Mesodermal cell (in vitro differentiated cells): ENCODE data around the gene GRIA4.

Source experiments
- H3K27ac ChIP-seq: 2 replicates; pipeline ENCODE4 v1.7.0; 2013; ENCODE audit warnings: mild to moderate bottlenecking, low read depth, low read length, moderate library complexity; ENCODE audit not compliant: severe bottlenecking
- H3K36me3 ChIP-seq: 2 replicates; pipeline ENCODE4 v1.7.1; 2013; ENCODE audit warnings: mild to moderate bottlenecking, low read length, moderate library complexity; ENCODE audit not compliant: control insufficient read depth, insufficient read depth
- H3K4me1 ChIP-seq: one replicate; pipeline ENCODE4 v1.7.1; 2013; ENCODE audit warnings: mild to moderate bottlenecking, low read length; ENCODE audit not compliant: insufficient read depth, control insufficient read depth, poor library complexity, severe bottlenecking
- H3K4me3 ChIP-seq: 2 replicates; pipeline ENCODE4 v1.7.0; 2013; ENCODE audit warnings: low read length, control low read depth, mild to moderate bottlenecking; ENCODE audit not compliant: insufficient read depth, poor library complexity, severe bottlenecking; ENCODE audit errors: extremely low read depth
- H3K9me3 ChIP-seq: 2 replicates; pipeline ENCODE4 v1.7.1; 2013; ENCODE audit warnings: mild to moderate bottlenecking, low read length, moderate library complexity; ENCODE audit not compliant: control insufficient read depth
- WGBS, 2 experiments: methylation state at CpG; one replicate each; pipeline ENCODE4 v1.1.5; 2013; ENCODE audit warnings: missing lambda C conversion rate in 2 of 2; ENCODE audit not compliant: insufficient coverage in 2 of 2; 5-methylcytosine and 5-hydroxymethylcytosine counted together

The GRIA4 gene

DNA sequence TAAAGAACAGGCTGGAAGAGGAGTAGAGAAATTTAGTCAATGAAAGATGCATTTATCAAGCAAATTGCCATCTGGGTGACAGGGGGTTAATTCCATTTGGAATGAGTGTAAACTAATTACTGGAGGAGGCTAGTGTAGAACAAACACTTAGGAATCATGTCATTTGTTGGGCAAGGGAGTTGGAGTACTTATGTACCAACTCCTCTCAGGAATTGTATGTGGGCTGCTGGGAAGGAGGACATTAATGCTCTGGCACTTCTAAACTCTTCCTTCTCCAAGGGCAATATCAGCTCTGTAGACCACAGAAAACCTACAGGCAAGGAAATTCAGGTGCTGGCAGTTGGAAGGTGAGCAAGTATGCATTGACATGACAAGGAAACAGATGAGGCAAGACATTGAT, 271.2 kb downstream of the GRIA4 start:
- Histone ChIP-seq H3K4me3 (no peak overlapping the region), H3K27ac (no peak overlapping the region), H3K4me1 (no peaks in the 10 kb centered on the region), H3K36me3 (no peaks in the 10 kb centered on the region), H3K9me3 (no peaks in the 10 kb centered on the region)

DNA sequence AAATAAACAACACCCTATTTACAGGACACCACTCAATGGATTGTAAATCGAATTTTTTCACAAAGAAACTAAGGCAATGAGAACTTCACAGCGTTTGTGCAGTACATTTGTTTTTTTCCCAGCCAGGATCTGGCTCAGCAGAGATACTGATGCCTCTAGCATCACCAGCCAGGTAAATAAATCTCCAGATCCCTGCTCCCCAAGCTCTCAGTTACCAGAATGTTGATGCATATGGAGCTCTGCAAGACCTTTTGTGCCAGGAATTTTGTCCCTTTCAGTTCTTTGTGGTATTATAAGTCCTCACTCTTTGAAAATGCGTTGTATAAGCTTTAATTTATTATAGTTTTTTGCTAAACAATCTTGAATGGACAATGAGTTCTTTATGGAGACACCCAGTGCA, 274.6 kb downstream of the GRIA4 start:
- WGBS, 2 experiments, result 46 to 71% methylated on average over 2 of the region's 3 CpGs
- Histone ChIP-seq H3K4me1 (no peaks in the 10 kb centered on the region), H3K27ac (no peak overlapping the region), H3K36me3 (no peaks in the 10 kb centered on the region), H3K4me3 (no peak overlapping the region), H3K9me3 (no peaks in the 10 kb centered on the region)

DNA sequence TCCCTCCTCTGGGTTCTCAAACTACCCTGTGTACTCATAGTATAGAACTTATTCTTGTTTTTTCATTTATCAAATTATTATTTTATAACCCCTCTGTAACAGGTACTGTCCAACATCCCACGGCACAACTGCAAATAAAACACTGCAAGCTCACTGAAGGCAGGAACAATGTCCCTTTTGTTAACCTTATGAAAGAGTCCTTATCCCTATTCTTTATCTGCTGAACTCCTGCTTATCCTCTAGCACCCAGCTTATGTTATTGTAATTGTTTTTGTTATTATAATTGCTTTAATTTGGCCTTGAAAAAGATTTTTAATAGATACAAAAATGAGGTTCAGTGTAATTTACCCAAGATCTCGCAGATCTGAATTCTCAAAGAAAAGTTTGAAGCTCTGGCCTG, 281.8 kb downstream of the GRIA4 start:
- H3K4me3 ChIP-seq, result no peak overlapping the region
- H3K4me1 ChIP-seq, result no peaks in the 10 kb centered on the region
- WGBS, 2 experiments, result 79 to 80% methylated on average over 1 to 2 of the region's 2 CpGs
- H3K27ac ChIP-seq, result no peak overlapping the region
- H3K36me3 ChIP-seq, result no peaks in the 10 kb centered on the region
- no peaks in the 10 kb centered on the region for H3K9me3 ChIP-seq

DNA sequence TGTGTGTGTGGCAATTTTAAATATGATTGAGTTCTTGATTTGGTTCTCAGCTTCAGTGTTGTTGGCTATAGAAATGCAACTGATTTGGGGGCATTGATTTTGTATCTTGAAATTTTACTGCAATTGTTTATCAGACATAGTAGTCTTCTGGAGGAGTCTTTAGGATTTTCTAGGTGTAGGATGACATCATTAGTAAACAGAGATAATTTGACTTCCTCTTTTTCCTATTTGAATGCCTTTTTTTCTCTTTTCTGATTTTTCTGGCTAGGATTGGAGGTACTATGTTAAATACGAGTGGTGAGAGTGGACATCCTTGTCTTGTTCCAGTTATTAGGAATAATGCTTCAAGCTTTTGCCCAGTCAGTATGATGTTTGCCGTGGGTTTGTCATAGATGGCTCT, 287.3 kb downstream of the GRIA4 start:
- 95% methylated on average over 2 of the region's 2 CpGs; no CpG with 5 or more reads in 1 of the 2 experiments for WGBS, 2 experiments
- Histone ChIP-seq H3K27ac (no peak overlapping the region), H3K4me3 (no peak overlapping the region), H3K36me3 (no peaks in the 10 kb centered on the region), H3K4me1 (no peaks in the 10 kb centered on the region), H3K9me3 (no peaks in the 10 kb centered on the region)

DNA sequence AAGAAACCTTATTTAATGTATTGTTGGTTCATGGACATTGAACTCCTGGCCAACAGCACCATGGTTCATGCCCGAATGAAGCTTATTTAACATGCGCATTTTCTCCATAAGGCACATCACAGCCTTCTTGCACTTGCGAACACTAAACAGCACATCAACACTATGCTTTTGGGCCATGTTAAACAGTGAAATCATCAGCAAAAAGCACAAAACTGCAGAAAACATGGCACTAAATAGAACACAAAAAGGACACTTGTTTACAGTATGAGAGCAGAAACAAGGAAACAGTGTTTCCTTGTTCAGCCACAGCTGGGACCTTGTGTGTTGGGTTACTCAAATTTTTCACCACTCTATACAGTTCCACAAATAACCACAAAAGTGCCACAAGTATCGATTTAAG, 289.9 kb downstream of the GRIA4 start:
- Histone ChIP-seq H3K4me3 (no peak overlapping the region), H3K36me3 (no peaks in the 10 kb centered on the region), H3K27ac (no peak overlapping the region), H3K4me1 (no peaks in the 10 kb centered on the region), H3K9me3 (no peaks in the 10 kb centered on the region)
- 89 to 92% methylated on average over 1 to 3 of the region's 4 CpGs for WGBS, 2 experiments

DNA sequence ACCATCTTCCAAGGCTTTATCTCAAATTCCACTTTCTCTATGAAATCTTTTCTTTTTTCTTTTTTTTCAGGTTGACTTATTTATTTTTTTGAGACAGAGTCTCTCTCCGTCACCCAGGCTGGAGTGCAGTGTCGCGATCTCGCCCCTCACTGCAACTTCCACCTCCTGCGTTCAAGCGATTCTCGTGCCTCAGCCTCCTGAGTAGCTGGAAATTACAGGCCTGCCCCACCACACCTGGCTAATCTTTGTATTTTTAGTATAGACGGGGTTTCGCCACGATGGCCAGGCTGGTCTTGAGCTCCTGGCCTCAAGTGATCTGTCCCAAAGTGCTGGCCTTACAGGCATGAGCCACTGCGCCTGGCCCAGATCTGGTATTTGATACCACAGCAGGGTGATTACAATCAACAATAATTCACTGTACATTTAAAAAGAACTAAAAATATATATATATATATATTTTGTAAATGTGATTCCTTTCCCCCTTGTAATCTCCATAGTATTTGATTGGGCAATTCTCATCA, 290.7 kb downstream of the GRIA4 start:
- WGBS, 2 experiments, result 82 to 95% methylated on average over 5 to 11 of the region's 11 CpGs
- Histone ChIP-seq H3K27ac (no peak overlapping the region), H3K4me1 (no peaks in the 10 kb centered on the region), H3K4me3 (no peak overlapping the region), H3K9me3 (no peaks in the 10 kb centered on the region), H3K36me3 (no peaks in the 10 kb centered on the region)

DNA sequence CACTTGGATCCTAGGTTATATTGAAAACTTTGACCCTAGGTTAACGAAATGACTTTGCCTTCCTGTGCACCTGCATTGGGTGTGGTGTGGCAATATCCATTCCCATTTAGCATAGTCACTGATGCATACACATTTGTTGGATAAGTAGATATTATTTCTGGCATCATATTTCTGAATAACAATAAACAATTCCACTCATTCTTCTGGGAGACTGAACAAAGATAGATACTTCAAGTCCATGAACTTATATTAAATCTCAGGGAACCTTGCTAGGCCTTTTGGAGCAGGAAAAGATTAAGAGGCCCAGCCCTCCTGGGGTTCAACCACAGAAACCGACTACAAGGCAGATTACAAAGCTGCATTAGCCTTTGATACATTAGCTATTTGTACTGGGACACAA, 293.2 kb downstream of the GRIA4 start:
- no peaks in the 10 kb centered on the region for H3K4me1 ChIP-seq
- WGBS, 2 experiments, result 56% methylated on average over 1 of the region's 2 CpGs; no CpG with 5 or more reads in 1 of the 2 experiments
- H3K36me3 ChIP-seq, result no peaks in the 10 kb centered on the region
- H3K27ac ChIP-seq, result no peak overlapping the region
- no peaks in the 10 kb centered on the region for H3K9me3 ChIP-seq
- no peak overlapping the region for H3K4me3 ChIP-seq

DNA sequence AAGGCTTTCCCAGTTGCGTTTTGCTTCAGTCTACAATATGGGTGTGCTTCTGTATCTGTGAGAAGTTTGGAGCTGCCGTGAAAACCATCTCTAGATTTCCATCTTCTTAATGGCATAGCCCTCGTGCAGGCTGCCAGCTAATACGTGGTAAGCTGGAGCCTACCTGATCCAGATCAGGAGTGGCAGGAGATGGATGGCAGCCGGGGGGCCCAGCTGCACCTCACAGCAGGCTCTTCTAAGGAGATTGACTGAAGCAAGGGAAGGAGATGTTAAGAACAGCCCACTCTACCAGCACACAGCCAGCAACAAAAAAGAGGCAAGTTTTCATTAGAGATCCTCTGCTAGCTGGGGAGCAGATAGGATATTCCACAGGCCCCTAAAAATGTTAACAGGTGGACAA, 296.6 kb downstream of the GRIA4 start:
- no peaks in the 10 kb centered on the region for H3K36me3 ChIP-seq
- no peaks in the 10 kb centered on the region for H3K9me3 ChIP-seq
- 71 to 100% methylated on average over 2 to 3 of the region's 5 CpGs for WGBS, 2 experiments
- H3K4me3 ChIP-seq, result no peak overlapping the region
- no peak overlapping the region for H3K27ac ChIP-seq
- peaks cover 6% of the 10 kb centered on the region for H3K4me1 ChIP-seq

DNA sequence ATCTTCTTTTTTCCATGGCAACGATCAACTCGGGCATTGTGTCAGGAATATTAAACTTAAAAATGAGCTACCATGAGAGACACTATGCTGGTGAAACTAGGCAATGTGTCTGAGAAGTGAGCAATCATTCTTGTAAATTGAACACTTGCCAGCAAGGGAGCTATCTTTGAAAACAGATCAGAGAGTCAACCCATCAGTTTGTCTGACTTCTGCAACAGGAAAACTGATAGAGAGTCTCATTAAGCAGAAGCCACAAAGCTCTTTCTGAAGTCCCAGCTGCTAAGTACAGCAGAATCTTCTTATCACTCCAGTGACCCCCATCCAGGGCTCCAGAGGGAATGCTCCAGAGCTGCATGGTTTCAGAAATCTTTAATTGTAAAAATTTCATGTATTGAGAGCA, 297.4 kb downstream of the GRIA4 start:
- Histone ChIP-seq H3K27ac (no peak overlapping the region), H3K4me3 (no peak overlapping the region), H3K9me3 (no peaks in the 10 kb centered on the region), H3K4me1 (peaks cover 6% of the 10 kb centered on the region), H3K36me3 (no peaks in the 10 kb centered on the region)
- 100% methylated on average over 2 of the region's 2 CpGs for WGBS, 2 experiments

DNA sequence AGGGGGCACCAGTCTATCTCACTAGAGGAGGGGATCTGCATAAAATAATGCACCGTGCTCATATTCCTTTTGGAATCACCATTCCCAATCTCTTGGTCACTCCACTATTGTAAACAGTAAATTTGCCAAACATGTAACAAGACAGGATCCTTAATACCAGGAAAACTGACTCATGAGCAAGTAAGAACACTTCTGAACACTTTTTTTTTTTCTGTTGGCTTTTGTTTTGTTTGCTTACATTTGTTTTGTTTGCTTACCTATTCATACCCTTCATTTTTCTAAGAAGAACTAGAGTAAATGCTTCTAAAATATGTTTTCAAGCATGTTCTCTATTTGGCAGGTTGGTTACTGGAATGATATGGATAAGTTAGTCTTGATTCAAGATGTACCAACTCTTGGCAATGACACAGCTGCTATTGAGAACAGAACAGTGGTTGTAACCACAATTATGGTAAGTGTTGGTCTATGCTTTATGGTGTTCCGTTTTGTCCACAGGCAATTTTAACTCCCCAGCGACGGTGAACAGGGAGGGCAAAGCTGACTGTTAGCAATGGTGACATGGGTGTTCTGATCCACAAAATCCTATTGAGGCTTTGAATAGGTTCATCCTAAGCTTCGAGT, 300.3 kb downstream of the GRIA4 start:
- Histone ChIP-seq H3K27ac (no peak overlapping the region), H3K9me3 (no peaks in the 10 kb centered on the region), H3K4me1 (peaks cover 6% of the 10 kb centered on the region), H3K4me3 (no peak overlapping the region), H3K36me3 (no peaks in the 10 kb centered on the region)
- 94 to 96% methylated on average over 4 of the region's 5 CpGs for WGBS, 2 experiments

DNA sequence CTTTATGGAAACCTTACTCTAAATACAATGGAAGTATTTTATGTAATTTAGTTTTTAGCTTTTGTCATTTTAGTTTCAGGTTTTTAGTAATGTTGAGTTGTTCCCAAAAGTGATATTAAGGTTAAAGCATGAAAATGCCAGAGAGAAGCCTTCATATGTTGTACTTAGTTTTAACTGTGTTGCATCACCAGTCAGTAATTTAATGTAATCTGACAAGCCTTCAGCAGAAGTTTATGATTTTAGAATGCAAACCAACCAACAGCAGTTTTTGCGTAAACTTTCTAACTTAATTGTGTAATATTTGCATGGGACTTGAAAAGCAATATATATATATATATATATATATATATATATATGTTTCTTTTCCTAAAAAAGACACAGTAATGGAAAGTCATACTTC, 301.6 kb downstream of the GRIA4 start:
- H3K4me1 ChIP-seq, result peaks cover 6% of the 10 kb centered on the region
- H3K4me3 ChIP-seq, result no peak overlapping the region
- no peaks in the 10 kb centered on the region for H3K36me3 ChIP-seq
- H3K27ac ChIP-seq, result no peak overlapping the region
- no peaks in the 10 kb centered on the region for H3K9me3 ChIP-seq
- no CpG with 5 or more reads among the region's 1 CpG for WGBS, 2 experiments
